Skeletal muscle tissue (tissue), 4 donors: ENCODE data around the gene ZNF546. TPM values are rescaled to one million over a fixed set of nuclear protein-coding genes. Genes with fewer than 3 reads are reported as not detected.

Experiments
- H3K27ac ChIP-seq: one replicate; pipeline ENCODE4 v1.7.0; 2013; ENCODE audit warnings: mild to moderate bottlenecking, low read depth, low read length, inconsistent platforms
- H3K27me3 ChIP-seq, 3 donors: one replicate each; pipeline ENCODE4 v1.7.0; 2013; ENCODE audit warnings: low read length in 3 of 3; ENCODE audit not compliant: control insufficient read depth in 3 of 3, insufficient read depth in 3 of 3
- H3K36me3 ChIP-seq, 3 donors: one replicate each; pipeline ENCODE4 v1.7.0; 2013; ENCODE audit warnings: low read length in 3 of 3; ENCODE audit not compliant: control insufficient read depth in 3 of 3, insufficient read depth in 3 of 3
- H3K4me1 ChIP-seq, 3 donors: one replicate each; pipeline ENCODE4 v1.7.0; 2013; ENCODE audit warnings: low read length in 3 of 3, mild to moderate bottlenecking in 3 of 3; ENCODE audit not compliant: control insufficient read depth in 3 of 3, insufficient read depth in 3 of 3
- H3K4me3 ChIP-seq, 3 donors: one replicate each; pipeline ENCODE4 v1.7.0; 2013; ENCODE audit warnings: low read length in 3 of 3
- H3K9ac ChIP-seq, 3 donors: one replicate each; pipeline ENCODE4 v1.7.0; 2013; ENCODE audit warnings: low read length in 3 of 3, mild to moderate bottlenecking in 3 of 3, moderate library complexity in 2 of 3, low read depth in 1 of 3
- H3K9me3 ChIP-seq, 3 donors: one replicate each; pipeline ENCODE4 v1.7.0; 2013; ENCODE audit warnings: low read length in 3 of 3; ENCODE audit not compliant: control insufficient read depth in 3 of 3
- total RNA-seq: library from RNA; depleted of rRNA; stranded (reverse); fragments of >200 nt; gene quantifications from one replicate; pipeline ENCODE4 v1.2.3, GENCODE V29; 2014
- donor health status: Osteomylitis.

The ZNF546 gene
- total RNA-seq, 1 donor from 2014 or later, result 7.3 TPM

GRCh38 chr19:39983695-39984300, 13.1 kb upstream of the ZNF546 start:
- H3K4me1 ChIP-seq, result no peaks in the 10 kb centered on the region
- no peaks in the 10 kb centered on the region for H3K27me3 ChIP-seq
- H3K36me3 ChIP-seq, result peaks cover 22 to 34% (median 23%) of the 10 kb centered on the region in 3 donors
- H3K9me3 ChIP-seq, result peaks cover 0 to 3% (median 0%) of the 10 kb centered on the region in 3 donors
- H3K4me3 ChIP-seq, result no peak overlapping the region
- H3K27ac ChIP-seq, result no peak overlapping the region
- no peak overlapping the region for H3K9ac ChIP-seq

GRCh38 chr19:39986643-39987042, 10.2 kb upstream of the ZNF546 start:
- Histone ChIP-seq H3K27me3 (no peaks in the 10 kb centered on the region), H3K9ac (no peak overlapping the region), H3K4me3 (no peak overlapping the region), H3K9me3 (peaks cover 0 to 3% (median 0%) of the 10 kb centered on the region in 3 donors), H3K36me3 (peaks cover 0 to 10% (median under 1%) of the 10 kb centered on the region in 3 donors), H3K27ac (no peak overlapping the region), H3K4me1 (no peaks in the 10 kb centered on the region)

- H3K27ac ChIP-seq, result no peak overlapping the region
- H3K4me3 ChIP-seq, result no peak overlapping the region
- no peaks in the 10 kb centered on the region for H3K27me3 ChIP-seq
- peaks cover 0 to 7% (median 0%) of the 10 kb centered on the region in 3 donors for H3K36me3 ChIP-seq
- peaks cover 0 to 3% (median 0%) of the 10 kb centered on the region in 3 donors for H3K9me3 ChIP-seq
- no peak overlapping the region for H3K9ac ChIP-seq
- no peaks in the 10 kb centered on the region for H3K4me1 ChIP-seq
Observed at GRCh38 chr19:39987167-39987566, 9.7 kb upstream of the ZNF546 start.

- Histone ChIP-seq H3K9ac (no peak overlapping the region), H3K27ac (no peak overlapping the region), H3K4me1 (no peaks in the 10 kb centered on the region), H3K36me3 (peaks cover 0 to 4% (median 0%) of the 10 kb centered on the region in 3 donors), H3K27me3 (no peaks in the 10 kb centered on the region), H3K9me3 (peaks cover 0 to 3% (median 0%) of the 10 kb centered on the region in 3 donors), H3K4me3 (no peak overlapping the region)
Observed at GRCh38 chr19:39987596-39987995, 9.3 kb upstream of the ZNF546 start.

GRCh38 chr19:39993605-39994004, 3.3 kb upstream of the ZNF546 start:
- no peak overlapping the region for H3K4me3 ChIP-seq
- peaks cover 9 to 19% (median 16%) of the 10 kb centered on the region in 3 donors for H3K4me1 ChIP-seq
- no peak overlapping the region for H3K27ac ChIP-seq
- no peaks in the 10 kb centered on the region for H3K27me3 ChIP-seq
- peaks cover 0 to 4% (median 0%) of the 10 kb centered on the region in 3 donors for H3K36me3 ChIP-seq
- H3K9ac ChIP-seq, result no peak overlapping the region
- no peaks in the 10 kb centered on the region for H3K9me3 ChIP-seq

- Histone ChIP-seq H3K4me1 (peaks cover 9 to 19% (median 16%) of the 10 kb centered on the region in 3 donors), H3K36me3 (peaks cover 0 to 4% (median 0%) of the 10 kb centered on the region in 3 donors), H3K9me3 (no peaks in the 10 kb centered on the region), H3K9ac (no peak overlapping the region), H3K4me3 (no peak overlapping the region), H3K27me3 (no peaks in the 10 kb centered on the region), H3K27ac (no peak overlapping the region)
Observed at GRCh38 chr19:39994361-39994760, 2.5 kb upstream of the ZNF546 start.

- Histone ChIP-seq H3K9ac (no peak overlapping the region), H3K4me3 (peak overlapping the region in 1 of 3 donors; percentile 34), H3K27ac (no peak overlapping the region)
Observed at GRCh38 chr19:39995794-39996193, 1.1 kb upstream of the ZNF546 start.

GRCh38 chr19:39996218-39996810, 546 bp upstream of the ZNF546 start:
- Histone ChIP-seq H3K27ac (peak overlapping the region; percentile 78), H3K4me3 (peak overlapping the region; percentile 81 to 97 (median 92)), H3K4me1 (peaks cover 9 to 19% (median 16%) of the 10 kb centered on the region in 3 donors), H3K9me3 (no peaks in the 10 kb centered on the region), H3K27me3 (no peaks in the 10 kb centered on the region), H3K9ac (peak overlapping the region; percentile 91 to 98 (median 98)), H3K36me3 (peaks cover 0 to 11% (median 2%) of the 10 kb centered on the region in 3 donors)

More at GRCh38 chr19:39995794-39996193, 1.1 kb upstream of the ZNF546 start:
- Histone ChIP-seq H3K27me3 (no peaks in the 10 kb centered on the region), H3K4me1 (peaks cover 9 to 19% (median 16%) of the 10 kb centered on the region in 3 donors), H3K36me3 (peaks cover 0 to 8% (median 2%) of the 10 kb centered on the region in 3 donors), H3K9me3 (no peaks in the 10 kb centered on the region)

- Histone ChIP-seq H3K36me3 (peaks cover 0 to 8% (median 2%) of the 10 kb centered on the region in 3 donors), H3K4me3 (peak overlapping the region; percentile 81 to 97 (median 92)), H3K27me3 (no peaks in the 10 kb centered on the region), H3K27ac (peak overlapping the region; percentile 78), H3K4me1 (peaks cover 9 to 19% (median 16%) of the 10 kb centered on the region in 3 donors), H3K9ac (peak overlapping the region; percentile 91 to 98 (median 98)), H3K9me3 (no peaks in the 10 kb centered on the region)
Observed at GRCh38 chr19:39997638-39998216, 867 bp downstream of the ZNF546 start.

- no peak overlapping the region for H3K4me3 ChIP-seq
- H3K36me3 ChIP-seq, result peaks cover 0 to 8% (median 2%) of the 10 kb centered on the region in 3 donors
- no peaks in the 10 kb centered on the region for H3K27me3 ChIP-seq
- no peak overlapping the region for H3K27ac ChIP-seq
- H3K9ac ChIP-seq, result no peak overlapping the region
- peaks cover 9 to 19% (median 16%) of the 10 kb centered on the region in 3 donors for H3K4me1 ChIP-seq
- H3K9me3 ChIP-seq, result no peaks in the 10 kb centered on the region
Observed at GRCh38 chr19:39998501-39998900, 1.6 kb downstream of the ZNF546 start.
